ENCODE results near the gene ULK1.

ULK1 gene

GRCh38 chr12:131962069-131962468 lies 67.6 kb downstream of the ULK1 start:
- H3K36me3 Mint-ChIP-seq (ENCODE audit: low read depth) = peaks cover 20% of the 10 kb centered on the region
- no peak overlapping the region for H3K4me3 Mint-ChIP-seq
- H3K4me1 Mint-ChIP-seq = peaks cover 25% of the 10 kb centered on the region
- H3K27me3 Mint-ChIP-seq (ENCODE audit: low read depth, poor library complexity) = no peaks in the 10 kb centered on the region
- H3K27ac Mint-ChIP-seq = no peak overlapping the region
- TF ChIP-seq CTCF (IDR thresholded peaks at IDR 0.05) = no peak
- H3K9me3 Mint-ChIP-seq = no peaks in the 10 kb centered on the region
- no peak for DNase-seq

DNA sequence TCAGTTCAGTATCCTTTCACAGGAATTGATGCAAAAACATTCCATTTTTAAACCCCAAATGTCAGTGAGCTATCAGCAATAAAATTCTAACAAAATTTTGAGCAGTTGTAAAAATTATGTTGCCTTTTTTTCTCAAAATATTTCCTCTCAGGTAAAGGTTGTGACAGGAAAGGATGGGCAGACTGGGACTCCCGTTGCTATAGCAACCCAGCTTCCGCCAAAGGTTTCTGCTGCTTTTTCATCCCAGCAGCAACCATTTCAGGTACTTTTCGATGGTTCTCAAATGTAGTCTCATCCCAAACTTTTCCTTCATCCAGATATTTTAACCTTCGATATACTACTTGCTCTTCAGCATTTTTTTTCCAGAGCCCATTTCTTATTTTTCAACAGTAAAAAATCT lies 69.0 kb downstream of the ULK1 start:
- Mint-ChIP-seq H3K4me3 (no peak overlapping the region), H3K4me1 (peaks cover 17% of the 10 kb centered on the region), H3K27ac (no peak overlapping the region), H3K27me3 (ENCODE audit: low read depth, poor library complexity) (no peaks in the 10 kb centered on the region), H3K36me3 (ENCODE audit: low read depth) (peaks cover 28% of the 10 kb centered on the region), H3K9me3 (no peaks in the 10 kb centered on the region)
- DNase-seq = no peak
- no peak for TF ChIP-seq CTCF (IDR thresholded peaks at IDR 0.05)

GRCh38 chr12:131965073-131965472 lies 70.7 kb downstream of the ULK1 start:
- TF ChIP-seq CTCF (IDR thresholded peaks at IDR 0.05) = no peak
- H3K36me3 Mint-ChIP-seq (ENCODE audit: low read depth) = peaks cover 30% of the 10 kb centered on the region
- no peaks in the 10 kb centered on the region for H3K27me3 Mint-ChIP-seq (ENCODE audit: low read depth, poor library complexity)
- DNase-seq = no peak
- H3K4me3 Mint-ChIP-seq = no peak overlapping the region
- peaks cover 5% of the 10 kb centered on the region for H3K4me1 Mint-ChIP-seq
- no peak overlapping the region for H3K27ac Mint-ChIP-seq
- no peaks in the 10 kb centered on the region for H3K9me3 Mint-ChIP-seq

DNA sequence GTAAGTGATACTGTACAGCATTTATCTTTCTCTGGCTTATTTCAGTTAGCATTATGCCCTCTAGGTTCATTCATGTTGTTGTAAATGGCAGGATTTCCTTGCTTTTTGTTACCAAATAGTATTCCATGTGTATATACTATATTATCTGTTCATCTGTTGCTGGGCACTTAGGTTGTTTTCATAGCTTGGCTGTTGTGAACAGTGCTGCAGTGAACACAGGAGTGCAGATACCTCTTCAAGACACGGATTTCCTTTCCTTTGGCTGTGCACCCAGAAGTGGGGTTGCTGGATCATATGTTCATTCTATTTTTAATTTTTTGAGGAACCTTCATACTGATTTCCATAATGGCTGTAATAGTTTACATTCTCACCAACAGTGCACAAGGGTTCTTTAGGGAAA lies 76.8 kb downstream of the ULK1 start:
- Mint-ChIP-seq H3K4me3 (no peak overlapping the region), H3K27ac (peak overlapping the region; percentile 45), H3K9me3 (no peaks in the 10 kb centered on the region), H3K4me1 (no peaks in the 10 kb centered on the region), H3K27me3 (ENCODE audit: low read depth, poor library complexity) (no peaks in the 10 kb centered on the region), H3K36me3 (ENCODE audit: low read depth) (peaks cover 32% of the 10 kb centered on the region)
- TF ChIP-seq CTCF (IDR thresholded peaks at IDR 0.05) = no peak
- DNase-seq = no peak
